ENCODE data around the gene WIPI1.

DNA sequence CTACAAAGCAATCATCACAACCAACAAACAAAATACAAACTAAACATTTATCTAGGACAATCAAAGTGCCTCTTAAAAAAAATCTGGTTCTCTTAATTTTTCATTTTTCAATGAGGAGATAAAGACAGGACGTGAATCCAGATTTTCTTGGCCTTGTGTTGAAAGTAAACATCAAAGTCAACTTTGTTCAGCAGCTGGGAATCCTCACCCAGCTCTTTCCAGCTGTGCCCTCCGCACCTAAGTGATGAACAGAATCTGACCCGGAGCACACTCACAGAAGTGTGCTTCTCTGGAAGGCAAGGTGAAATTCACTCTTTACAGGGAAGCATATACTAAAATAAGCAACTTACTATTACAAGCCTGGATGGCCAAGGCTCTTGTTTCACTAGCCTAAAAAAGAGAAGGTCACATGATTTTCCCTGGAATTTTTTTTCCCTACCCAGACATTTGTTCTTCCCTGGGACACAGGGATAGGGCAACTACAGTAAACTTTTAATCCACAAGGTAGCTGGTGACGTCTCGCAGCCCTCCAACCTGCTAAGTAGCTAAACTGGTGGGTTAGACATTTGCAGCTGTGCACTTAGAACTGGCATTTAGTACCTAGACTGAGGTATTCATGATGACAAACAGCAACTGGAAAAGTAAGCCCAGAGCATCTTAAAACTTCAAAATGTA, 3.2 kb downstream of the WIPI1 start:
- TF ChIP-seq, protein P1, sequence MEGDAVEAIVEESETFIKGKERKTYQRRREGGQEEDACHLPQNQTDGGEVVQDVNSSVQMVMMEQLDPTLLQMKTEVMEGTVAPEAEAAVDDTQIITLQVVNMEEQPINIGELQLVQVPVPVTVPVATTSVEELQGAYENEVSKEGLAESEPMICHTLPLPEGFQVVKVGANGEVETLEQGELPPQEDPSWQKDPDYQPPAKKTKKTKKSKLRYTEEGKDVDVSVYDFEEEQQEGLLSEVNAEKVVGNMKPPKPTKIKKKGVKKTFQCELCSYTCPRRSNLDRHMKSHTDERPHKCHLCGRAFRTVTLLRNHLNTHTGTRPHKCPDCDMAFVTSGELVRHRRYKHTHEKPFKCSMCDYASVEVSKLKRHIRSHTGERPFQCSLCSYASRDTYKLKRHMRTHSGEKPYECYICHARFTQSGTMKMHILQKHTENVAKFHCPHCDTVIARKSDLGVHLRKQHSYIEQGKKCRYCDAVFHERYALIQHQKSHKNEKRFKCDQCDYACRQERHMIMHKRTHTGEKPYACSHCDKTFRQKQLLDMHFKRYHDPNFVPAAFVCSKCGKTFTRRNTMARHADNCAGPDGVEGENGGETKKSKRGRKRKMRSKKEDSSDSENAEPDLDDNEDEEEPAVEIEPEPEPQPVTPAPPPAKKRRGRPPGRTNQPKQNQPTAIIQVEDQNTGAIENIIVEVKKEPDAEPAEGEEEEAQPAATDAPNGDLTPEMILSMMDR (IDR thresholded peaks at IDR 0.05) = no peak
- no peak for TF ChIP-seq POLR2A (IDR thresholded peaks at IDR 0.05)

Measured in gastroesophageal sphincter (tissue), 3 donors.